ENCODE data around the gene NTN1. TPM values are rescaled to one million over a fixed set of nuclear protein-coding genes. Genes with fewer than 3 reads are reported as not detected.
"Not testable (repeated sequence)": the region's sequence is repeated elsewhere in the genome, so short reads cannot be mapped to it uniquely, and the experiment has no call there.

The NTN1 gene
- total and polyA plus RNA-seq, 2 donors = 9.7 to 23.9 TPM

- whole genome bisulfite sequencing = 80% methylated on average over 13 of the region's 13 CpGs
- Histone ChIP-seq H3K27ac (ENCODE audit: low read depth) (no peak overlapping the region), H3K4me3 (ENCODE audit: low read depth, low read length) (no peak overlapping the region), H3K4me1 (ENCODE audit: insufficient read depth) (no peaks in the 10 kb centered on the region), H3K36me3 (ENCODE audit: insufficient read depth) (no peaks in the 10 kb centered on the region)
- no peak for DNase-seq (ENCODE audit: extremely low spot score)
Observed at GRCh38 chr17:9140550-9141424, 119.5 kb downstream of the NTN1 start.

- Histone ChIP-seq H3K36me3 (ENCODE audit: insufficient read depth) (no peaks in the 10 kb centered on the region), H3K4me3 (ENCODE audit: low read depth, low read length) (no peak overlapping the region), H3K4me1 (ENCODE audit: insufficient read depth) (no peaks in the 10 kb centered on the region), H3K27ac (ENCODE audit: low read depth) (no peak overlapping the region)
- 98% methylated on average over 4 of the region's 4 CpGs for WGBS
- DNase-seq (ENCODE audit: extremely low spot score) = no peak
Observed at GRCh38 chr17:9141425-9141753, 120.1 kb downstream of the NTN1 start.

- WGBS = 91% methylated on average over 10 of the region's 10 CpGs
- H3K4me3 ChIP-seq (ENCODE audit: low read depth, low read length) = no peak overlapping the region
- DNase-seq (ENCODE audit: extremely low spot score) = no peak
- H3K36me3 ChIP-seq (ENCODE audit: insufficient read depth) = no peaks in the 10 kb centered on the region
- no peaks in the 10 kb centered on the region for H3K4me1 ChIP-seq (ENCODE audit: insufficient read depth)
- no peak overlapping the region for H3K27ac ChIP-seq (ENCODE audit: low read depth)
Observed at GRCh38 chr17:9142772-9143494, 121.6 kb downstream of the NTN1 start.

- Histone ChIP-seq H3K4me3 (ENCODE audit: low read depth, low read length) (no peak overlapping the region), H3K27ac (ENCODE audit: low read depth) (no peak overlapping the region), H3K36me3 (ENCODE audit: insufficient read depth) (no peaks in the 10 kb centered on the region), H3K4me1 (ENCODE audit: insufficient read depth) (no peaks in the 10 kb centered on the region)
- 90% methylated on average over 19 of the region's 19 CpGs for WGBS
- DNase-seq (ENCODE audit: extremely low spot score) = no peak
Observed at GRCh38 chr17:9144502-9145249, 123.4 kb downstream of the NTN1 start.

- DNase-seq (ENCODE audit: extremely low spot score) = no peak
- WGBS = 64% methylated on average over 4 of the region's 4 CpGs
- Histone ChIP-seq H3K27ac (ENCODE audit: low read depth) (no peak overlapping the region), H3K4me3 (ENCODE audit: low read depth, low read length) (no peak overlapping the region), H3K36me3 (ENCODE audit: insufficient read depth) (no peaks in the 10 kb centered on the region), H3K4me1 (ENCODE audit: insufficient read depth) (no peaks in the 10 kb centered on the region)
Observed at GRCh38 chr17:9146064-9146463, 124.8 kb downstream of the NTN1 start.

- H3K27ac ChIP-seq (ENCODE audit: low read depth) = no peak overlapping the region
- no peak overlapping the region for H3K4me3 ChIP-seq (ENCODE audit: low read depth, low read length)
- 61% methylated on average over 6 of the region's 6 CpGs for WGBS
- no peaks in the 10 kb centered on the region for H3K36me3 ChIP-seq (ENCODE audit: insufficient read depth)
- no peaks in the 10 kb centered on the region for H3K4me1 ChIP-seq (ENCODE audit: insufficient read depth)
- no peak for DNase-seq (ENCODE audit: extremely low spot score)
Observed at GRCh38 chr17:9148905-9149525, 127.7 kb downstream of the NTN1 start.

GRCh38 chr17:9150446-9151090 lies 129.3 kb downstream of the NTN1 start:
- no peaks in the 10 kb centered on the region for H3K4me1 ChIP-seq (ENCODE audit: insufficient read depth)
- WGBS = 32% methylated on average over 25 of the region's 25 CpGs
- H3K36me3 ChIP-seq (ENCODE audit: insufficient read depth) = no peaks in the 10 kb centered on the region
- peak overlapping the region; percentile 11 for H3K27ac ChIP-seq (ENCODE audit: low read depth)
- H3K4me3 ChIP-seq (ENCODE audit: low read depth, low read length) = no peak overlapping the region
- no peak for DNase-seq (ENCODE audit: extremely low spot score)

- DNase-seq (ENCODE audit: extremely low spot score) = no peak
- 37% methylated on average over 6 of the region's 6 CpGs for WGBS
- H3K27ac ChIP-seq (ENCODE audit: low read depth) = peak overlapping the region; percentile 11
- H3K36me3 ChIP-seq (ENCODE audit: insufficient read depth) = no peaks in the 10 kb centered on the region
- no peaks in the 10 kb centered on the region for H3K4me1 ChIP-seq (ENCODE audit: insufficient read depth)
- H3K4me3 ChIP-seq (ENCODE audit: low read depth, low read length) = no peak overlapping the region
Observed at GRCh38 chr17:9151091-9151490, 129.8 kb downstream of the NTN1 start.

GRCh38 chr17:9151740-9152139 lies 130.4 kb downstream of the NTN1 start:
- not testable (repeated sequence) for H3K27ac ChIP-seq (ENCODE audit: low read depth); H3K4me1 ChIP-seq (ENCODE audit: insufficient read depth); H3K36me3 ChIP-seq (ENCODE audit: insufficient read depth); H3K4me3 ChIP-seq (ENCODE audit: low read depth, low read length); DNase-seq (ENCODE audit: extremely low spot score)
- WGBS = 98% methylated on average over 10 of the region's 10 CpGs

GRCh38 chr17:9158544-9159452 lies 137.5 kb downstream of the NTN1 start:
- H3K4me3 ChIP-seq (ENCODE audit: low read depth, low read length) = no peak overlapping the region
- DNase-seq (ENCODE audit: extremely low spot score) = no peak
- 85% methylated on average over 6 of the region's 6 CpGs for WGBS
- no peaks in the 10 kb centered on the region for H3K4me1 ChIP-seq (ENCODE audit: insufficient read depth)
- H3K36me3 ChIP-seq (ENCODE audit: insufficient read depth) = no peaks in the 10 kb centered on the region
- H3K27ac ChIP-seq (ENCODE audit: low read depth) = no peak overlapping the region

GRCh38 chr17:9162275-9162985 lies 141.1 kb downstream of the NTN1 start:
- Histone ChIP-seq H3K4me3 (ENCODE audit: low read depth, low read length) (no peak overlapping the region), H3K4me1 (ENCODE audit: insufficient read depth) (peaks cover 2% of the 10 kb centered on the region), H3K36me3 (ENCODE audit: insufficient read depth) (no peaks in the 10 kb centered on the region), H3K27ac (ENCODE audit: low read depth) (peak overlapping the region; percentile 80)
- no peak for DNase-seq (ENCODE audit: extremely low spot score)
- WGBS = 84% methylated on average over 31 of the region's 31 CpGs

GRCh38 chr17:9166788-9167187 lies 145.5 kb downstream of the NTN1 start:
- Histone ChIP-seq H3K4me3 (ENCODE audit: low read depth, low read length) (no peak overlapping the region), H3K27ac (ENCODE audit: low read depth) (no peak overlapping the region), H3K4me1 (ENCODE audit: insufficient read depth) (peaks cover 2% of the 10 kb centered on the region), H3K36me3 (ENCODE audit: insufficient read depth) (no peaks in the 10 kb centered on the region)
- no peak for DNase-seq (ENCODE audit: extremely low spot score)
- WGBS = 93% methylated on average over 9 of the region's 9 CpGs
